Measurements from ENCODE around the gene HBD.

DNA sequence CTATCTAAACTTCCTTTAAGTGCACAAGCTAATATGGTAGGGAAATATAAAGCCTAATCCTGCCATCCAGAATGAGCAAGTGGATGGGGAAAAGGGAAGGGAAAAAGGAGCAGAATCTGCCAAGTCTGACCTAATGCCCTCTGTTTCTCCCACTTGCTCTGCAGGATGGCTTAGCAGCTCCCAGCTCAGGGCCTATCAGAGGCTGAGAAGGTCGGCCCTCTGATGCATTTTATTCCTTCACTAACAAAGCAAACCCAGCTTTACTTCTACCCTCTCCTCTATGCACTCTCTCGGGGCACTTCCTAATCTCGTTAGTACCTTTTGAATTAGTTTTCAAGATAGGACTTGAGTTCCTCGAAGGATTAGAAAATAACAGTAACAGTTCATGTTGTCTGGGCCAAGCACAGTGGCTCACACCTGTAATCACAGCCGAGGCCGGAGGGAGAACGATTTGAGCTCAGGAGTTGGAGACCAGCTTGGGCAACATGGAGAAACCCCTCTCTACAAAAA lies 23.9 kb downstream of the HBD start:
- TF ChIP-seq, protein P1, sequence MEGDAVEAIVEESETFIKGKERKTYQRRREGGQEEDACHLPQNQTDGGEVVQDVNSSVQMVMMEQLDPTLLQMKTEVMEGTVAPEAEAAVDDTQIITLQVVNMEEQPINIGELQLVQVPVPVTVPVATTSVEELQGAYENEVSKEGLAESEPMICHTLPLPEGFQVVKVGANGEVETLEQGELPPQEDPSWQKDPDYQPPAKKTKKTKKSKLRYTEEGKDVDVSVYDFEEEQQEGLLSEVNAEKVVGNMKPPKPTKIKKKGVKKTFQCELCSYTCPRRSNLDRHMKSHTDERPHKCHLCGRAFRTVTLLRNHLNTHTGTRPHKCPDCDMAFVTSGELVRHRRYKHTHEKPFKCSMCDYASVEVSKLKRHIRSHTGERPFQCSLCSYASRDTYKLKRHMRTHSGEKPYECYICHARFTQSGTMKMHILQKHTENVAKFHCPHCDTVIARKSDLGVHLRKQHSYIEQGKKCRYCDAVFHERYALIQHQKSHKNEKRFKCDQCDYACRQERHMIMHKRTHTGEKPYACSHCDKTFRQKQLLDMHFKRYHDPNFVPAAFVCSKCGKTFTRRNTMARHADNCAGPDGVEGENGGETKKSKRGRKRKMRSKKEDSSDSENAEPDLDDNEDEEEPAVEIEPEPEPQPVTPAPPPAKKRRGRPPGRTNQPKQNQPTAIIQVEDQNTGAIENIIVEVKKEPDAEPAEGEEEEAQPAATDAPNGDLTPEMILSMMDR (IDR thresholded peaks at IDR 0.05), result no peak
- TF ChIP-seq EP300 (IDR thresholded peaks at IDR 0.05) (no peak), POLR2A (IDR thresholded peaks at IDR 0.05) (no peak)
